CD4-positive, alpha-beta T cell treated with Interleukin-15 for 1 hour (primary cell): Measurements from ENCODE around the gene BBX.

Source experiments
- DNase-seq: peaks from one replicate; pipeline ENCODE4 v3.0.0-alpha.2; 2020

The BBX gene

GRCh38 chr3:107756649-107757048, 233.9 kb downstream of the BBX start:
- no peak for DNase-seq

- DNase-seq: no peak
Observed at GRCh38 chr3:107757140-107757539, 234.4 kb downstream of the BBX start.

- no peak for DNase-seq
Observed at GRCh38 chr3:107760144-107760543, 237.4 kb downstream of the BBX start.

GRCh38 chr3:107761391-107761790, 238.6 kb downstream of the BBX start:
- no peak for DNase-seq

GRCh38 chr3:107765524-107765923, 242.8 kb downstream of the BBX start:
- DNase-seq: no peak

GRCh38 chr3:107767897-107768605, 245.3 kb downstream of the BBX start:
- no peak for DNase-seq

GRCh38 chr3:107769882-107770281, 247.1 kb downstream of the BBX start:
- DNase-seq: no peak

- no peak for DNase-seq
Observed at GRCh38 chr3:107772016-107772415, 249.3 kb downstream of the BBX start.

- DNase-seq: no peak
Observed at GRCh38 chr3:107775974-107776373, 253.2 kb downstream of the BBX start.

- no peak for DNase-seq
Observed at GRCh38 chr3:107781253-107781652, 258.5 kb downstream of the BBX start.

- no peak for DNase-seq
Observed at GRCh38 chr3:107782054-107782453, 259.3 kb downstream of the BBX start.

- DNase-seq: no peak
Observed at GRCh38 chr3:107790612-107791011, 267.9 kb downstream of the BBX start.

- DNase-seq: no peak
Observed at GRCh38 chr3:107791027-107791426, 268.3 kb downstream of the BBX start.

- DNase-seq: no peak
Observed at GRCh38 chr3:107791450-107791849, 268.7 kb downstream of the BBX start.

GRCh38 chr3:107794664-107795443, 272.1 kb downstream of the BBX start:
- no peak for DNase-seq

- DNase-seq: no peak
Observed at GRCh38 chr3:107795514-107796094, 272.8 kb downstream of the BBX start.

GRCh38 chr3:107796791-107797190, 274.0 kb downstream of the BBX start:
- no peak for DNase-seq

- DNase-seq: no peak
Observed at GRCh38 chr3:107797586-107797985, 274.8 kb downstream of the BBX start.

GRCh38 chr3:107798381-107798780, 275.6 kb downstream of the BBX start:
- DNase-seq: no peak

GRCh38 chr3:107800710-107801109, 277.9 kb downstream of the BBX start:
- no peak for DNase-seq

- DNase-seq: no peak
Observed at GRCh38 chr3:107803170-107803569, 280.4 kb downstream of the BBX start.

- no peak for DNase-seq
Observed at GRCh38 chr3:107806021-107806420, 283.3 kb downstream of the BBX start.

- DNase-seq: no peak
Observed at GRCh38 chr3:107806536-107806935, 283.8 kb downstream of the BBX start.
